ENCODE measurements around the gene PPP1CA. TPM values are rescaled to one million over a fixed set of nuclear protein-coding genes. Genes with fewer than 3 reads are reported as not detected.

The PPP1CA gene
- total RNA-seq, 4 donors from 2014 or later = 49.9 to 78.6 (median 63.4) TPM

- WGBS, 2 donors (ENCODE audit: low coverage in 1 of 2) = 0 to 4% methylated on average over 4 to 8 of the region's 27 CpGs
- Histone ChIP-seq H3K27me3 (peaks cover 30% of the 10 kb centered on the region), H3K4me3 (peak overlapping the region; percentile 77 to 94), H3K36me3 (peaks cover 0 to 45% of the 10 kb centered on the region in 2 donors), H3K27ac (peak overlapping the region; percentile 73 to 97 (median 96)), H3K9me3 (no peaks in the 10 kb centered on the region), H3K4me1 (peaks cover 0 to 67% (median 18%) of the 10 kb centered on the region in 3 donors)
- no peak for TF ChIP-seq CTCF (IDR thresholded peaks at IDR 0.05)
- TF ChIP-seq POLR2AphosphoS5 (IDR thresholded peaks at IDR 0.05) = no peak
- no peak for TF ChIP-seq EP300 (IDR thresholded peaks at IDR 0.05)
- TF ChIP-seq POLR2A (IDR thresholded peaks at IDR 0.05) = no peak
- peak; percentile 0 for ATAC-seq
Measured at GRCh38 chr11:67400942-67401494, 640 bp downstream of the PPP1CA start.

- Histone ChIP-seq H3K4me1 (peaks cover 0 to 67% (median 18%) of the 10 kb centered on the region in 3 donors), H3K27ac (peak overlapping the region in 3 of 4 donors; percentile 95 to 97 (median 96)), H3K36me3 (peaks cover 0 to 52% of the 10 kb centered on the region in 2 donors), H3K4me3 (peak overlapping the region; percentile 77 to 94), H3K9me3 (no peaks in the 10 kb centered on the region), H3K27me3 (peaks cover 24% of the 10 kb centered on the region)
- TF ChIP-seq EP300 (IDR thresholded peaks at IDR 0.05) = no peak
- TF ChIP-seq POLR2AphosphoS5 (IDR thresholded peaks at IDR 0.05) = peak; percentile 69
- WGBS, 2 donors (ENCODE audit: low coverage in 1 of 2) = 0 to 23% methylated on average over 2 to 4 of the region's 23 CpGs
- ATAC-seq = no peak
Measured at GRCh38 chr11:67400251-67400941, 1.3 kb downstream of the PPP1CA start.

GRCh38 chr11:67398661-67399563 lies 2.7 kb downstream of the PPP1CA start:
- ATAC-seq = no peak
- peaks cover 9% of the 10 kb centered on the region for H3K27me3 ChIP-seq
- H3K4me3 ChIP-seq = no peak overlapping the region
- H3K36me3 ChIP-seq = peaks cover 0 to 64% of the 10 kb centered on the region in 2 donors
- peaks cover 0 to 71% (median 18%) of the 10 kb centered on the region in 3 donors for H3K4me1 ChIP-seq
- 67 to 100% methylated on average over 3 to 8 of the region's 31 CpGs for WGBS, 2 donors (ENCODE audit: low coverage in 1 of 2)
- no peak for TF ChIP-seq EP300 (IDR thresholded peaks at IDR 0.05)
- H3K27ac ChIP-seq = peak overlapping the region in 1 of 4 donors; percentile 97
- no peaks in the 10 kb centered on the region for H3K9me3 ChIP-seq

GRCh38 chr11:67397986-67398660 lies 3.5 kb downstream of the PPP1CA start:
- TF ChIP-seq CTCF (IDR thresholded peaks at IDR 0.05) (no peak), EP300 (IDR thresholded peaks at IDR 0.05) (no peak), POLR2AphosphoS5 (IDR thresholded peaks at IDR 0.05) (no peak), POLR2A (IDR thresholded peaks at IDR 0.05) (no peak)
- H3K4me1 ChIP-seq = peaks cover 0 to 71% (median 18%) of the 10 kb centered on the region in 3 donors
- H3K9me3 ChIP-seq = no peaks in the 10 kb centered on the region
- peaks cover 0 to 72% of the 10 kb centered on the region in 2 donors for H3K36me3 ChIP-seq
- peaks cover under 1% of the 10 kb centered on the region for H3K27me3 ChIP-seq
- H3K4me3 ChIP-seq = no peak overlapping the region
- no peak for ATAC-seq
- no peak overlapping the region for H3K27ac ChIP-seq
- WGBS, 2 donors (ENCODE audit: low coverage in 1 of 2) = 65 to 87% methylated on average over 3 to 9 of the region's 24 CpGs

- H3K4me1 ChIP-seq = peaks cover 0 to 73% (median 20%) of the 10 kb centered on the region in 3 donors
- peaks cover 0 to 72% of the 10 kb centered on the region in 2 donors for H3K36me3 ChIP-seq
- TF ChIP-seq POLR2AphosphoS5 (IDR thresholded peaks at IDR 0.05) = no peak
- TF ChIP-seq EP300 (IDR thresholded peaks at IDR 0.05) = no peak
- no peak for TF ChIP-seq POLR2A (IDR thresholded peaks at IDR 0.05)
- no peak for TF ChIP-seq CTCF (IDR thresholded peaks at IDR 0.05)
- no peak overlapping the region for H3K4me3 ChIP-seq
- ATAC-seq = no peak
- no peaks in the 10 kb centered on the region for H3K9me3 ChIP-seq
- 75% methylated on average over 4 of the region's 6 CpGs; no CpG with 5 or more reads in 1 of the 2 donors for WGBS, 2 donors (ENCODE audit: low coverage in 1 of 2)
- H3K27me3 ChIP-seq = no peaks in the 10 kb centered on the region
- H3K27ac ChIP-seq = no peak overlapping the region
Measured at GRCh38 chr11:67397536-67397935, 4.1 kb downstream of the PPP1CA start.
